Right ventricle myocardium superior (tissue), 1 donor: ENCODE data around the gene ATP8B4. TPM values are rescaled to one million over a fixed set of nuclear protein-coding genes. Genes with fewer than 3 reads are reported as not detected.

Experiments used
- ATAC-seq: fragments of 200-7000 bp; cut with Tn5 transposase; one replicate; pipeline ENCODE4 v1.9.1; 2020; ENCODE audit warnings: mild to moderate bottlenecking; ENCODE audit not compliant: poor library complexity
- DNase-seq: peaks from one replicate; pipeline ENCODE4 v3.0.0-alpha.2; 2020
- intact Hi-C: fragments of 100-400 bp; cut with DNase I; formaldehyde crosslinking; loops from one replicate; pipeline ENCODE4 v1.11.2; 2022
- total RNA-seq: library from RNA; stranded (reverse); fragmentation: NEBNext Ultra II Directional; extraction: Animal tissue kit (Norgen Biotek cat#: 25700); gene quantifications from one replicate; pipeline ENCODE4 v1.2.1, GENCODE V29; 2021
- donor health status: DM: no; HTN: yes; CAD: no; lungs with severe emphysema.

ATP8B4 gene
- total RNA-seq, 1 donor from 2014 or later = 3.6 TPM

DNA sequence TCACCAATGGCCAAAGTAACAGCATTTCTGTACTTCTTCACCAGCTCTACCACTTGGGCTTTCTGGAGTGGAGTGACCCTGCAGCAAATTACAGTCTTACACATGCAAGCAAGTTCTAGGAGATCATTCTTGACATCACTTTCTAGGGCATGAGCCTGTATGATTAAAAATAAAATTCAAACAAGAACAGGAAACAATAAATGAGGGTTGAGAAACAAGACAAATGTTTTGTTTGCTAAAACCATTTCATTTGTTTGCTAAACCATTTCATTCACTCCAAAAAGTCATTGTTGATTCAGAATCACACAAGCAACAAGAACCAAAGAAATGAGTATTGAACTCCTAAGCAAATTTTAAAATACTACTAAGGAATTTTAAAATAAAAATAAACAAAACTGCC is 220.9 kb downstream of the ATP8B4 start:
- intact Hi-C loops = no loop called here
- ATAC-seq (no peak), DNase-seq (no peak)

DNA sequence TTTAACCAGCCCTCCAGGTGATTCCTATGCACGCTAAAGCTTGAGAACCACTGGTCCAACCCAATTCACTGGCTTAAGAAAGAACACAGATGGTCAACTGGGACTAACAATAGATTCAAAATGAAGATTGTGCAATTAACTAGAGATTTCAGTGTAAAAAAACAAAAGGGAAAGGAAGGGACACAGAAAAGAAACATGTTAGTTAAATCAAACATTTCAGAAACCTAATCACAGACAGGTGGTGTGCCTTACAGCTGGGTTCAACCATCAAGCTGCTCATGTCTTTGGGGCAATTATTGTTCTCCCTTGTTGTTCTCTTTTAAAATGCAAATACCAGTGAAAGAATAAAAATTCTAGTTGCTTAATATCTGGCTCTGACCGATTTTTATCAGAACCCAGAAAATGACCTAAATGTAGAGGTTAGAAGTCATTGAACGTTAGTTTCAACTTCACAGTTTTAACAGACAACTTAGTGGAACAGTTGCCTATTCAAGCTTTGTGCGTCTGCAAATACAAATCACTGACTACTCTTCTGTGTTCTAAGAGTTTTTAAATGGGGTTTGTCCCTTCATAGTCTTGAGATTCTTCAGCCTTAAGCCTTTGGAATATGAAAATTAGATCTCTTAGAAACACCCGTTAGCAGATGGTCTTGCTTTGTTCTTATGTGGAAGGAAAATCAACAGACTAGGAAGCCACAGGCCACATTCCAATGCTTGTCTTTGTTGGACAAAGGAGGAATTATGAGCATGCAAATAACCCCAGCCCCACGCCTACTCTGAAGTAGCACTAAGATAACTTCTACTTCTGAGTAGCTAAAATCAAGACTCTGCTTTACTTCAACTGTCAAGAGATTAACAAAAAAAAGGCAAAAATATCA is 223.4 kb downstream of the ATP8B4 start:
- intact Hi-C loops = no loop called here
- ATAC-seq (peak; percentile 48), DNase-seq (no peak)

DNA sequence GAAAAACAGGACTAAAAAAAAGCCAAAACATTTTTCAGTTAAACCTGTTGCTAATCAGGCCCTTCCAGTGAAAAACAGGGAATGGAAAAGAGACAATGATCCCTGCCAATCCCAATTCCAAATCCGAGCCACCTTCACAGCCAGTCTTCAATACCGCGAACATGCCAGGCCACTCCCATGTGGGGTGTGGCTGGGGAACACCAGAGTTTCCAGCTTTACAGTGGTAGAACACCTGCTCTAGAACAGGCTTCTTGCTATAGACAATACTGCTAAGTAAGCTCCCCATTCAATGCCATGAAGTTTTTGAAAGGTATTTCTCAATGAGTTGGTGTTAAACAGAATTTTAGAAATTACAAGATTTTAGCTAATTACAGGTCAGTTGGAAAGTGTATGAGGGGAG is 228.3 kb downstream of the ATP8B4 start:
- no peak for ATAC-seq
- intact Hi-C loops = no loop called here
- DNase-seq = no peak

DNA sequence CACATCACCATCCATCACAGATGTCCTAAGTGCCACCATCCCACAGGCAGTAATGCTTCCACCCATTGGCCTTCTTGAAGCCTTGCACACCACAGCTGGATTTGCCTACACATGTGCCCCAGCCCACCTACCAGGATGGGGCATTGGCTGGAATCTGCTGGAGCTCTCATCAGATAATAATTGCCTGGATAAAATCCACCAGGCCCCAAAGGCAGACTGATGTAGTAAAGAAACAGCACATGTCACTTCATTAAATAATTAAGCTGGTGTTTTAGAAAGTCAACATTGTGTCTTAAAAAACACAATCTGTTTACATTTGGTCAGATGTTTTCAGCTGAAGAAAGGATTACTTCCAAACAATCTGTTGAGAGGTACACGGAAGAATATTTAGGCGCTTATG is 229.5 kb downstream of the ATP8B4 start:
- ATAC-seq = no peak
- DNase-seq = no peak
- intact Hi-C loops = no loop called here

DNA sequence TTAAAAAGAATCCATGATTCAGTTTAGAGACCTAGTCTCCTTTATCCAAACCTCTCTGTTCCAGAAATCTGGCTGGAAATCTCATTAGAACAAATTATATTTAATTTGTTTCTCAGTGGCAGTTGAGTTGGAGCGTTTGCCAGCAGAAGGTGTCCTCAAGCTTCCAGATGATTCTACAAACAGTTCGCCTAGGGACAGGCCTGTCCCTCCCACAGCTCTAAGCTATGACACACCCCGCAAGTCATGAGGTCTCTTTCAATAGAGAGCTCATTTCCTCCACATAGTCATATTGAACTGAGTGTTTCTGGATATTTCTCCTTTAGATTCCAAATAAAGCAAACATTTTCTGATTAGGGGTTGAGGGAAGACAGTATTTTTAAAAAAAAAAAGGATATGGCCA is 230.3 kb downstream of the ATP8B4 start:
- DNase-seq = no peak
- ATAC-seq = no peak
- intact Hi-C loops = no loop called here

DNA sequence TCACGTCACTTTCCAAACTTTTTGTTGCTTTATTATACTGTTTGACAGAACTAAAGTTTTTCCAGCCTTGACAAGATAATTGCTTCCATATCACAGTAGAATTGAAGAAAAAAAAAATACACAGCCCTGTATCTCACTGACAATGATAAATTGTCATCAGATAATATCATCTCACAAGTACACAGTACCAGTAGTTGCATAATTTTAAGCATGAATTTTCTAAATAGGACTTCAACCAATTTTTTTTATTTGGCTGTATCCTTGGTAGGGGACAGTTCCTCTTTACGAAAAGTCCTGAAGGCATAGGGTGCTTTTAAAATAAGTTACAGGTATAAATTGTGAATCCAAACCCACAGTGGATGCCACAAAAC is 230.7 kb downstream of the ATP8B4 start:
- no peak for DNase-seq
- no peak for ATAC-seq
- intact Hi-C loops = no loop called here

DNA sequence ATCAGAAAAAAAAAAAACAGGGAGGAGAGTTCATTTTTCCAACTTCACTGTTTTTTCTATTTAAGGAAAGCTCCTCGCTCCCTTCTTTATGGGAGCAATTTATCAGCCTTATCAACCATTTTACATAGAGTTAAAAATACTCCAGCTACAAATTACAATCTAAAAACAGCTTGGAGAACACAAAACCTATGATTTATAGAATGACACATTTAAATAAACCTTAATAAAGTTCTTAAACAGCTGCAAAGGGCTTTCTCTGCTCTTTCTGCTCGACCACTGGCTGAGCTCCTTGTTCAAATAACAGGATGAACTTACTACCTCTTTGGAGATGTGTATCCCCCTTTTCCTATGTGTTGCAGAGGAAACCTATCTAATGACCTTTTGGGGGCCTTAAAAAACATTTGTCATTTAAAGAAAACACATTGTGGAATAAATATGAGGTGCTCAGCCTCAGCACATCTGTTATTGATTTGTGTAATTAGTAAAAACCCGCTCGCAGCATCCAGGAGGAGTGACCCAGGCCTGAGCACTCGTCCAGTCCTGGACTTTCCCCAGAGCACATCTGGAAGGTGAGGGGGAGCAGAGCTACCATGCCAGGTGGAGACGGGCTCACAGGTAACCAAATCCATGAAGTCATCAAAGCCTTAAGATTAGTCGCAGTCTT is 231.2 kb downstream of the ATP8B4 start:
- DNase-seq = no peak
- no peak for ATAC-seq
- intact Hi-C loops = no loop called here

DNA sequence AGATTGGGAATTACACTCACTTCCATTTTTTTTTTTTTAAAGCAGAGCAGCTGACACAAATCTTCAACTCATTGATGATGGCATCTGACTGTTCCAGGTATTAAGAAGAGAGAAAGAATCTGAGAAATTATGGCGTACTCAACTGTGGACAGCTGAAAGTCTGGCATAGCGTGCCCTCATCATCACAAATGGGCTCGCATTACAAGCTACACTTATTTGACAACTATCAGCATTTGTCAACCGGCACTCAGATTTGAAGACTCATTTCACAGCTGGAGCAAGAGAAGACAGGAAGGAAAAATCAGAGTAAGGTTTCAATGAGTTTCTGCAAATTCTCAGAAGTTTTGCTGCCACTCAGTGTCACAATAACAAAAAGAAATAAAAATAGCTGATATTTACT is 235.9 kb downstream of the ATP8B4 start:
- intact Hi-C loops = no loop called here
- DNase-seq (no peak), ATAC-seq (no peak)

DNA sequence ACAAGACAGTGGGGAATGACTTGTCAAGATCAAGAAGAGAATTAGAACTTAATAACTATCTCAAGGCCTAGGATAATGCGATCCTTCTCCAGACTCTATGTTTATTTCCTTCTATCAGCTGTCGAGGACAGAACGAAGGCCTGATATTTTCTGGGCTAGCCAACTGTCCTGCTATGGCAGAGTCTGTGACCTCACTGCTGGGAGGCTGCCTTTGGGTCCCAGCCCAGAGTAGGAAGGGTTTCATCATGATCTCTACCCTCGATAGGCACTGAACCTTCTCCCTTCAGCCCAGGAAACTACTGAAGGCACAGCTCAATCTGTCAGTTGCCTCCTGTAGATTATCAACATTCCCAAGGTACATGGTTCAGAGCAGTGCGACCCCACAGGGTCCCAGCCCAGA is 237.2 kb downstream of the ATP8B4 start:
- DNase-seq (peak; percentile 58), ATAC-seq (no peak)
- intact Hi-C loops = no loop called here

DNA sequence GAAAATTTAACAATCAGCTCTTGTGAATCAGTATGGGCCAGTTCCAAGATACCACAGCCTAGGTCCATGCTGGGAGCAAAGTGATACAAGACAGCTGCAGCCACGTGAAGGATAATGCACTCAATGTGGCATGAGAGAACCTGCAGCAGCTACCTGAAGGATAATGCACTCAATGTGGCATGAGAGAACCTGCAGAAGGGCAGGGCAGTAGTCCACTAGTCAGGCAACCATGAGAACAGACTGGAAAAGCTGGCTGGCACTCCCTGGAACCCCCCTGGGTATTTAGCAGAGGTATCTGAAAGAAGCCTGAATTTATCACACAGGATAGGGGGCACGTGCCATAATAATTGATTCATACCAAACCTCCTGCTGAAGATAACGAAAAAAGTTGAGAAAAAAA is 237.6 kb downstream of the ATP8B4 start:
- ATAC-seq = no peak
- DNase-seq = no peak
- intact Hi-C loops = no loop called here

DNA sequence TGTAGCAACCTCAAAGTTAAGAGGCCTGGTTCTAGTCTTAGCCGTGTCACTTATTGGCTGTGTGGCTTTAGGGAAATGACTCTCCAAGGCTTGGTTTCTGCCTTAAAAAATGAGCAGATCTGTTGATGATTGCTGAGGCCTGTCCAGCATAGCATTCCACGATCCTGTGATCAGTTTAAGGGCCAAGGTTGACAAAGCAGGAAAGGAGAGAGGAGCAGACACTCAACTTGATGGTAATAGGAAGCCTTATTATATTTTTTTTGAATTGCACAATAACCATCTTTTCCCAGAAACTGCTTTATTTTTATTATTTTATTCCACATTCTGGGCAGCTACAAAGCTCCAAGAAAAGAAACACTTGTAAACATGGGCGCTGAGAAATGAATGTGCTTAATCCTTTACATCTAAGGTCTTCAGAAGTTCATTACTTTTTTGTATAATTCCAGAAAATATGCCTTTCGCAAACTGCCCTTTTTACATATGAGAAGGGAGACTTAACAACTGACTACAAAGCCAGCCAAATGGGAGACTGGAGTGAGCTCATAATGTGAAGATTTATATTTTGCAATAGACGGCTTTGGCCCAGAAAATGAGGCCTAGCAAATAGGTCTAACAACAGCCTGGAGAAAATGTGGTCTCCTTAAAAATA is 241.0 kb downstream of the ATP8B4 start:
- DNase-seq (no peak), ATAC-seq (peak; percentile 78)
- intact Hi-C loops = loop anchor here (2.0 to 10.0 kb wide), 2 partner anchors 125 to 177 kb away; no protein-coding TSS in a partner anchor

DNA sequence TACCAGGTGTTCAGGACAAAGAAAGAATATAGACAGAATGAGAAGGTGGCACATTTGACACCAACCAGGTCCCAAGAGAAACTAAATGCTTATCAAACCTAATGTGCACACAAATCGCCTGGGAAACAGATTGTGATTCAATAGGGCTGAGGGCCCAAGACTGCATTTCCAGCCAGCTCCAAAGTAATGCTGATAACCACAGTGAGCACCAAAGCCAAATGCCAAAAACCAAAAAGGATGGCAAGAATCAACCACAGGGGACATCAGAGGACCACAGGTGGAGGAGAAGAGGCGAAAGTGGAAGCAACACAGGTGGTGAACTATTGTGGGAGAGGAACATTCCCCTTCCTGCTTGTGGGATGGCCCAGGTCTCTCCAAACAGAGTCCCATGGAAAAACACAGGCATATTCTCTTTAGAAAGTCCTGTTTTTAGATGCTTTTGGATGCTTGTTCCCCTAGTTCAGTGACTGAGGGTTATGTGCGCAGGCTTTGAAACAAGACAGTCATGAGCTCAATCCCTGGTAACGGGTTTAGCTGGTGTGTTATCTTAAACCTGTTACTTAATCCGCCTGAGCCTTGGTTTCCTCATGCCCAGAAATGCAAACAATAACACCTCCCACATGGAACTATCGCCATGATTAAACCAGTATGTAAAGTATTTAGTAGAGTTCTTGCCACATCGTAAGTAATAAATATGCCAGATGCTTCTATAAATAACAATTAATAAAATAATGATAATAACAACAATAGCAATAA is 241.7 kb downstream of the ATP8B4 start:
- intact Hi-C loops = loop anchor here (2.0 to 10.0 kb wide), 2 partner anchors 126 to 178 kb away; no protein-coding TSS in a partner anchor
- peak; percentile 8 for ATAC-seq

DNA sequence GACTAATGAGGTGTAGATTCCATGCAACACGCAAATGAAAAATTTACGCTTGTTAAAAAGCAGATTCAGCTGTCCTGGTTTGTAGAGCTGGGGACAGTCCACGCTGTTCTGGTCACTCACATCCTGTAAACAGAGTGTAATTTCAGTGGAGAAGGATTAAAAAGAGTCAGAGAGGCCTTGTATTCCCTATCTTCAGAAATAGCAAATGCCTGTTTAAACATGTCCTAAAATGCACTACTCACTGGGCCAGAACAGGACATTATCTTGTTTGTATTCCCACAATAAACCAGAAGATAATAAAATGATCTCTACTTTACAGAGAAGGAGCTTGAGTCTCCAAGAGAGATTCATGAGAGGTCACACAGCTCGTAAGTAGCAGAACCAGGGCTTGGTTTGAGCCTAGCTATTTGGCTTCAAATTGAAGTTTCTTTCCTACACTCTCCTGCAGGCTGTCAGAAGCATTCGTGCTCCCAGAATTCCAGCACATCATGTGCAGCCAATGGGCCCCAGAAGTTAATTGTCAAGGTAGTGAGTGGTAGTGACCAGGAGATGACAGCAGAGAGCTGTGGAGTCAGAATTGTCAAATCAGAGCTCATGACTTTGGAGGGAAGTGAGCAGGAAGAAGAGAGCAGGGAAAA is 242.5 kb downstream of the ATP8B4 start:
- DNase-seq = no peak
- ATAC-seq = peak; percentile 81
- intact Hi-C loops = loop anchor here (2.0 to 10.0 kb wide), 2 partner anchors 126 to 178 kb away; no protein-coding TSS in a partner anchor

More for the DNA sequence above, 241.7 kb downstream of the ATP8B4 start:
- no peak for DNase-seq

DNA sequence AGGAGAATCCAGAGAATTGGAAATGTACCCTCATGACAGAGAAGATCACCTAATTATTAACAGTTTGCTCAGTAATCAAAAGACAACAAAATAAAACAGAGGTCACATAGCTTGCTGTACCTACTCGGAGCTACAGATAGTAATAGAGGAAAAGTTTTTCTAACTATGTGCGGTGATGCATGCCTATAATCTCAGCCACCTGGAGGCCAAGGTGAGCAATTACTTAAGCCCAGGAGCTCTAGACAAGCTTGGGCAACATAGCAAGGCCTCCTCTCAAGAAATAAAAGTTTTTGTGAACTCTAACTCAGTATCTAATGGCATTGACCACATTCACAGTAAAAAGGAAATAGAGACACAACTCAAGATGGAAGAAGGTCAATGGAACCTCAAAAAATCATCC is 243.6 kb downstream of the ATP8B4 start:
- DNase-seq = no peak
- no peak for ATAC-seq
- intact Hi-C loops = loop anchor here (10.0 kb wide), 1 partner anchor 179 kb away; no protein-coding TSS in a partner anchor

DNA sequence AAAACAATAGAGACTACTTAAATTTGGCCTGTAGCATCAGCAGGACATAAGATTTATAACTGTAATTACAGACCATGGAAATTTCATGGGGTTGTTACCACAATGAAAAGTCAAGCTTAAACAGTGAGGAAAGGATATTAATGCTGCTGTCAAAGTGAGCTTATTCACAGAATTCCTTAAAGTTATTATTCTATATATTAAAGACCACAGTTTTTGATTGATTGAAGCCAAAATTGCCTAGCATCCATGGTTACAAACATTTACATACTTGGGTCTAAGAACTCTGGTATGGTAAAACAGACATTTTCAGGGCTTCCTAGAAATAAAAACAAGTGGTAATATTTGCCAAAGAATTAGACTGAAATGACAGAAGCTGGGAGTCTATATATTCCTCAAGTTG is 248.6 kb downstream of the ATP8B4 start:
- ATAC-seq = no peak
- DNase-seq = no peak
- intact Hi-C loops = loop anchor here (10.0 kb wide), 1 partner anchor 184 kb away; no protein-coding TSS in a partner anchor

DNA sequence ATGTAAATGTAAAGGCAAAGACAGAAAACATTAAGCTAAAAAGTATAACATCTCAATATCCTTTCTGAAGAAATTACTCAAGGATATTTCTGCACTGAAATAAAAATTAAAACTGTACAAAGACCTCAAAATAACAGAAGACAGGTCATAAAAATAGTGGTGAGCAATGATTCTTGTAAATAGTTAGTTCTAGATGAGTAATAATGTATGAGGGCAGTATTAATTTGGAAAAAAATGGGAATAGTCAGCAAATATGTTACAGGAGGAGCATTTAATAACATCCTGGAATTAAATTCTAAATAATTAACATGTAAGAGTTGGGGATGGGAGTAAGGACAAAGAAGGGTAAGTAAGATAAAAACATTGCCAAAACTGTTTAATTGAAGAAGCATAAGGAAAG is 250.7 kb downstream of the ATP8B4 start:
- intact Hi-C loops = no loop called here
- DNase-seq (no peak), ATAC-seq (no peak)

DNA sequence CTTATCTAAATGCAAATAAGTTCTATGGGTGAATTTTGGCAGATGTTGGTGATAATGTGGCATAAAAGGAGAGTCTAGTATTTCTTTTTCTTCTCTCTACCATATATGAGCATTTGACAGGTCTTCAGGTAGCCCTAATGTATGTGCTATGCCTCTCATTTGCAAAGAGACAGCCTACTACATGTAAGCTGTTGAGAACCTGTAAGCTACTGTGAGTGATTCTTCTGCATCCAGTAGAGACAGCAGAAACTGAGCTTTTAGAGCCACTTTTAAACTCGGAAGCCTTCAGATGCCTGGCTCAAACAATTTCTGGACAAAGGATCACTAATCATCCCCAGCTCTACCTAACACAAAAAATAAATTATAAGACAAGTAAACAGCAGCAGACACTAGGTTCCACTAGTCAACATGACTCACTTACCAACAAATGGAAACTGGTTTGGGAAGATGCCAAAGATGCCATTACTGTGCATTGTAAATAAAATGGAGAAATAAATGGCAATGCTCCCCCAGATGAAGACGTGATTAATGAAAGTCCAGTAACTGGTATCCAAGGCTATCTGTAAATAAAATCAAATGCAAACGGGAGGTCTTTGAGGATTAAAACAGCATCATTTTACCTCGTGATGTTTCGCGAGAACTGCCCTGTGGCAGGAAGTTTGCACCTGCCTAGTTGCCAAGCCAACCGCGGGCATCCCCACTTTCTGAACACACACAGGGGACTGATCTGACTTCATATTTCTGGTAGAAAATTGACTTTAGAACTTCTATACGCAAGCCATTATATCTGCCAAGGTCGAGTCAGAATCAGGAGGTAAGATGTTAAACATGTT is 252.9 kb downstream of the ATP8B4 start:
- intact Hi-C loops = no loop called here
- DNase-seq (no peak), ATAC-seq (no peak)

DNA sequence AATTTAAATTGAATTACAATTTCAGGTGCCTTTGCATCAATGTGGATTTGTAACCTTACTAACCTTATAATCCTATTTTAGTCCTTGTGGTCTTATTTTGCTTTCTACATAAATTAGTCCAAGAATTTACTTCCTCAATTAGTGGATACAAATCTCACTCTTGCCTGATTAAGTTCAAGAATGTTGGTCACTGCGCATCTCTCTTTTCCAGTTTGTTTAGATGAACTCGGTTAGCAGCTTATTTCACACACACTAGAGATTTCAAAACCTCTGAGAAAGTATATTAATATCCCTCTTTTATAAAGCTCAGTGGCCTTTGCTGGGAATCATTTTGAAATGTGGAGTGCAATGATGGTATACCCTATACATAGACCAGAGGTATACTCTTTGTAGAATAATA is 254.8 kb downstream of the ATP8B4 start:
- no peak for ATAC-seq
- intact Hi-C loops = no loop called here

More for the DNA sequence above, 254.8 kb downstream of the ATP8B4 start:
- DNase-seq = no peak
